CD4-positive, alpha-beta T cell treated with Interleukin-15 for 4 hours (primary cell): ENCODE measurements around the gene TFDP3.

Experiments
- DNase-seq: peaks from one replicate; pipeline ENCODE4 v3.0.0-alpha.2; 2020; ENCODE audit warnings: low spot score

The TFDP3 gene

GRCh38 chrX:133218329-133218728 lies at the start of gene TFDP3:
TSS of gene TFDP3 (minus strand) at chrX:133218354. CDS start at chrX:133218259, 95 bp downstream.
- no peak for DNase-seq

GRCh38 chrX:133267621-133268020 lies 49.5 kb upstream of the TFDP3 start:
- no peak for DNase-seq

GRCh38 chrX:133265331-133265730 lies 47.2 kb upstream of the TFDP3 start:
- no peak for DNase-seq

GRCh38 chrX:133258481-133258880 lies 40.3 kb upstream of the TFDP3 start:
- DNase-seq: no peak

GRCh38 chrX:133254666-133255065 lies 36.5 kb upstream of the TFDP3 start:
- no peak for DNase-seq

GRCh38 chrX:133251204-133251603 lies 33.0 kb upstream of the TFDP3 start:
- DNase-seq: no peak

- no peak for DNase-seq
Observed at GRCh38 chrX:133250184-133251100, 32.3 kb upstream of the TFDP3 start.

GRCh38 chrX:133249266-133250058 lies 31.3 kb upstream of the TFDP3 start:
- DNase-seq: no peak

- DNase-seq: no peak
Observed at GRCh38 chrX:133248177-133248576, 30.0 kb upstream of the TFDP3 start.

- DNase-seq: no peak
Observed at GRCh38 chrX:133246921-133247320, 28.8 kb upstream of the TFDP3 start.

GRCh38 chrX:133235830-133236229 lies 17.7 kb upstream of the TFDP3 start:
- no peak for DNase-seq

- no peak for DNase-seq
Observed at GRCh38 chrX:133232331-133232730, 14.2 kb upstream of the TFDP3 start.

- DNase-seq: no peak
Observed at GRCh38 chrX:133229361-133229760, 11.2 kb upstream of the TFDP3 start.

- no peak for DNase-seq
Observed at GRCh38 chrX:133215747-133216146, 2.4 kb downstream of the TFDP3 start.

GRCh38 chrX:133215017-133215416 lies 3.1 kb downstream of the TFDP3 start:
- no peak for DNase-seq

- no peak for DNase-seq
Observed at GRCh38 chrX:133214301-133214700, 3.9 kb downstream of the TFDP3 start.

- DNase-seq: no peak
Observed at GRCh38 chrX:133213117-133213516, 5.0 kb downstream of the TFDP3 start.

GRCh38 chrX:133207751-133208150 lies 10.4 kb downstream of the TFDP3 start:
- DNase-seq: no peak

GRCh38 chrX:133191739-133192039 lies 26.5 kb downstream of the TFDP3 start:
- no peak for DNase-seq

GRCh38 chrX:133190877-133191738 lies 27.0 kb downstream of the TFDP3 start:
- DNase-seq: no peak

GRCh38 chrX:133189195-133189594 lies 29.0 kb downstream of the TFDP3 start:
- DNase-seq: no peak

GRCh38 chrX:133188631-133189030 lies 29.5 kb downstream of the TFDP3 start:
- no peak for DNase-seq
